GM19239 (cell line): ENCODE results near the gene RAB6C.
"Not testable (repeated sequence)": the region's sequence is repeated elsewhere in the genome, so short reads cannot be mapped to it uniquely, and the experiment has no call there.

Experiments used
- DNase-seq: peaks from one replicate; pipeline ENCODE4 v3.0.0; 2011; ENCODE audit warnings: low spot score; ENCODE audit not compliant: insufficient read length
- FAIRE-seq: peaks from 2 replicates; lab custom pipeline; 2011; peaks lifted over from hg19 to GRCh38; lab: Jason Lieb, UNC

RAB6C gene

GRCh38 chr2:129992415-129993006 lies 13.0 kb downstream of the RAB6C start:
- DNase-seq, FAIRE-seq: not testable (repeated sequence)

GRCh38 chr2:129993151-129993550 lies 13.7 kb downstream of the RAB6C start:
- DNase-seq, FAIRE-seq: not testable (repeated sequence)

- not testable (repeated sequence) for FAIRE-seq, DNase-seq
These were observed 17.3 kb downstream of the RAB6C start for GRCh38 chr2:129996657-129997237.

- DNase-seq, FAIRE-seq: not testable (repeated sequence)
These were observed 19.3 kb downstream of the RAB6C start for GRCh38 chr2:129998771-129999170.

- not testable (repeated sequence) for DNase-seq, FAIRE-seq
These were observed 26.4 kb downstream of the RAB6C start for GRCh38 chr2:130005862-130006261.

- not testable (repeated sequence) for FAIRE-seq, DNase-seq
These were observed 37.2 kb downstream of the RAB6C start for GRCh38 chr2:130016701-130017100.

- FAIRE-seq: no peak
- DNase-seq: no peak
These were observed 39.9 kb downstream of the RAB6C start for GRCh38 chr2:130019402-130019801.

GRCh38 chr2:130020069-130020468 lies 40.6 kb downstream of the RAB6C start:
- not testable (repeated sequence) for FAIRE-seq

GRCh38 chr2:130025931-130026330 lies 46.5 kb downstream of the RAB6C start:
- DNase-seq: not testable (repeated sequence)

More at GRCh38 chr2:130020069-130020468, 40.6 kb downstream of the RAB6C start:
- DNase-seq: not testable (repeated sequence)

More at GRCh38 chr2:130025931-130026330, 46.5 kb downstream of the RAB6C start:
- not testable (repeated sequence) for FAIRE-seq
